K562 (cell line): ENCODE measurements around the gene TBX1. TPM values are rescaled to one million over a fixed set of nuclear protein-coding genes. Genes with fewer than 3 reads are reported as not detected.

ENCODE experiments used
- CHD1 ChIP-seq: fragments of 200-600 bp; sonication (generic); IDR thresholded peaks from one replicate; pipeline ENCODE4 v1.6.1; 2012; ENCODE audit warnings: mild to moderate bottlenecking, moderate library complexity, low read length, inconsistent platforms
- CREB1 ChIP-seq, 2 experiments: sonication (generic) in 1 of 2; formaldehyde crosslinking in 1 of 2; IDR thresholded peaks; 2 replicates each; pipeline versions ENCODE4 v1.6.1 to v1.8.0; 2012 to 2022; ENCODE audit warnings: inconsistent platforms in 1 of 2, mild to moderate bottlenecking in 1 of 2, missing genetic modification reagents in 1 of 2, moderate library complexity in 1 of 2
- HEY1 ChIP-seq: fragments of 250-450 bp; sonication (Bioruptor Pico); IDR thresholded peaks from 2 replicates; pipeline ENCODE4 v1.5.0; 2020; ENCODE audit warnings: mild to moderate bottlenecking, moderate library complexity, borderline replicate concordance
- ZNF253 ChIP-seq: fragments of 250-450 bp; sonication (Bioruptor Pico); conservative IDR thresholded peaks from 2 replicates; pipeline ENCODE4 v1.6.1; 2021; ENCODE audit warnings: mild to moderate bottlenecking
- polyA plus RNA-seq, 8 experiments: library from polyadenylated mRNA; depleted of rRNA in 4 of 8; stranded (reverse) in 5 of 8; unstranded in 3 of 8; fragments of >200 nt; fragmentation: Nextera tagmentation in 2 of 8; fragmentation: Illumina TruSeq in 1 of 8; extraction: Ambion mirVana in 2 of 8; extraction: Trizol in 1 of 8; gene quantifications; 2 replicates each; pipeline versions ENCODE4 v1.2.1 to v1.2.3, GENCODE V29; 2011 to 2014; ENCODE audit warnings: inconsistent platforms in 1 of 8, missing spikeins in 1 of 8
- total RNA-seq, 7 experiments: library from RNA; depleted of rRNA in 6 of 7; stranded (reverse); fragments of >200 nt in 6 of 7; fragmentation: Illumina TruSeq in 2 of 7; extraction: Trizol in 2 of 7; gene quantifications; 2 replicates each; pipeline versions ENCODE4 v1.2.1 to v1.2.3, GENCODE V29; 2011 to 2021; ENCODE audit warnings: low replicate concordance in 1 of 7
- TF ChIP-seq, protein P1 (sequence below): fragments of 150-350 bp; IDR thresholded peaks from 2 replicates; pipeline ENCODE4 v1.6.1; 2014; ENCODE audit warnings: low read depth, mild to moderate bottlenecking, low read length, borderline replicate concordance
- TF ChIP-seq, protein P2 (sequence below): fragments of 450-650 bp; IDR thresholded peaks from 2 replicates; pipeline ENCODE4 v1.6.1; 2017; ENCODE audit warnings: antibody characterized with exemption, mild to moderate bottlenecking
- TF ChIP-seq, protein P3 (sequence below): sonication (generic); formaldehyde crosslinking; IDR thresholded peaks from 2 replicates; pipeline ENCODE4 v1.8.0; 2022; ENCODE audit warnings: missing genetic modification reagents, mild to moderate bottlenecking, moderate library complexity, borderline replicate concordance
- TF ChIP-seq, protein P4 (sequence below): fragments of 250-450 bp; sonication (Bioruptor Pico); IDR thresholded peaks from 2 replicates; pipeline ENCODE4 v1.8.0; 2021; ENCODE audit warnings: moderate library complexity, mild to moderate bottlenecking, inconsistent platforms

Gene TBX1
- total and polyA plus RNA-seq, 9 of the 15 experiments (the other 6 are each of a cell fraction or from before 2014, with no cell fraction given), result 0.07 to 35.0 (median 3.9) TPM

DNA sequence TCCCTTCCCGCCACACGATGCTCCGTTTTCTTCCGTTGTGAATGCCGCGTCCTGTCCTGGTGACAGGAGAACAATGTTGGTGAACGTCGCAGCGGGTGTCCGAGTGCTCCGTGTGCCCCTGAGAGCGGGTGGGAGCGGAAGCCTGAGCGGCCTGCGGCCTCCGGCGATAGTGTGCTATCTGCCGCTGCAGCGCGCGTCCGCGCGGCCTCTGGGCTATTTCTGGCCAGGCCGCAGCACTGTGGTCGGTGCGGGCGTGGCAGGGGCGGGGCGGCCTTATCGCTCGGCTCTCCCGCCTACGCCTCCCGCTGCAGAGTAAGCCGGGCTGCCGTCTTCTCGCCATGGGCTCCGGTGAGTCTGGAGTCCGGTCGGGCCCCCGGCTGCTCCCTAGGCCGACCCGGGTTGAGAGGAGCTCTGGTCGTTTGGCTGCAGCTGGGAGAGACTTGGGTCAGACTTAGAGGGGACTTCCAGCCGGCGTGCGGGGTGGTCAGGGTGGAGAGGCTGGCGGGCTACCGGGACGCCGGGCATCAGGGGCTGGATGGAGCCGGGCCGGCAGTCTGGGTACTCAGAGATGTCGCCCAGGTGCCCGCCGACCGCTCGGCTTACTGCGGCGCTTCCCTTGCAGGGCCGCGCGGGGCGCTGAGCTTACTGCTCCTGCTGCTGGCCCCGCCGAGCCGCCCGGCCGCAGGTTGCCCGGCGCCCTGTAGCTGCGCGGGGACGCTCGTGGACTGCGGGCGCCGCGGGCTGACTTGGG is 37.2 kb upstream of the TBX1 start, which contains the start of gene GP1BB (continued):
- TF ChIP-seq, protein P1, sequence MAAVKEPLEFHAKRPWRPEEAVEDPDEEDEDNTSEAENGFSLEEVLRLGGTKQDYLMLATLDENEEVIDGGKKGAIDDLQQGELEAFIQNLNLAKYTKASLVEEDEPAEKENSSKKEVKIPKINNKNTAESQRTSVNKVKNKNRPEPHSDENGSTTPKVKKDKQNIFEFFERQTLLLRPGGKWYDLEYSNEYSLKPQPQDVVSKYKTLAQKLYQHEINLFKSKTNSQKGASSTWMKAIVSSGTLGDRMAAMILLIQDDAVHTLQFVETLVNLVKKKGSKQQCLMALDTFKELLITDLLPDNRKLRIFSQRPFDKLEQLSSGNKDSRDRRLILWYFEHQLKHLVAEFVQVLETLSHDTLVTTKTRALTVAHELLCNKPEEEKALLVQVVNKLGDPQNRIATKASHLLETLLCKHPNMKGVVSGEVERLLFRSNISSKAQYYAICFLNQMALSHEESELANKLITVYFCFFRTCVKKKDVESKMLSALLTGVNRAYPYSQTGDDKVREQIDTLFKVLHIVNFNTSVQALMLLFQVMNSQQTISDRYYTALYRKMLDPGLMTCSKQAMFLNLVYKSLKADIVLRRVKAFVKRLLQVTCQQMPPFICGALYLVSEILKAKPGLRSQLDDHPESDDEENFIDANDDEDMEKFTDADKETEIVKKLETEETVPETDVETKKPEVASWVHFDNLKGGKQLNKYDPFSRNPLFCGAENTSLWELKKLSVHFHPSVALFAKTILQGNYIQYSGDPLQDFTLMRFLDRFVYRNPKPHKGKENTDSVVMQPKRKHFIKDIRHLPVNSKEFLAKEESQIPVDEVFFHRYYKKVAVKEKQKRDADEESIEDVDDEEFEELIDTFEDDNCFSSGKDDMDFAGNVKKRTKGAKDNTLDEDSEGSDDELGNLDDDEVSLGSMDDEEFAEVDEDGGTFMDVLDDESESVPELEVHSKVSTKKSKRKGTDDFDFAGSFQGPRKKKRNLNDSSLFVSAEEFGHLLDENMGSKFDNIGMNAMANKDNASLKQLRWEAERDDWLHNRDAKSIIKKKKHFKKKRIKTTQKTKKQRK, result 0 out of 2 replicates have a peak, but pooled peaks have one; percentile 9
- TF ChIP-seq, protein P2, sequence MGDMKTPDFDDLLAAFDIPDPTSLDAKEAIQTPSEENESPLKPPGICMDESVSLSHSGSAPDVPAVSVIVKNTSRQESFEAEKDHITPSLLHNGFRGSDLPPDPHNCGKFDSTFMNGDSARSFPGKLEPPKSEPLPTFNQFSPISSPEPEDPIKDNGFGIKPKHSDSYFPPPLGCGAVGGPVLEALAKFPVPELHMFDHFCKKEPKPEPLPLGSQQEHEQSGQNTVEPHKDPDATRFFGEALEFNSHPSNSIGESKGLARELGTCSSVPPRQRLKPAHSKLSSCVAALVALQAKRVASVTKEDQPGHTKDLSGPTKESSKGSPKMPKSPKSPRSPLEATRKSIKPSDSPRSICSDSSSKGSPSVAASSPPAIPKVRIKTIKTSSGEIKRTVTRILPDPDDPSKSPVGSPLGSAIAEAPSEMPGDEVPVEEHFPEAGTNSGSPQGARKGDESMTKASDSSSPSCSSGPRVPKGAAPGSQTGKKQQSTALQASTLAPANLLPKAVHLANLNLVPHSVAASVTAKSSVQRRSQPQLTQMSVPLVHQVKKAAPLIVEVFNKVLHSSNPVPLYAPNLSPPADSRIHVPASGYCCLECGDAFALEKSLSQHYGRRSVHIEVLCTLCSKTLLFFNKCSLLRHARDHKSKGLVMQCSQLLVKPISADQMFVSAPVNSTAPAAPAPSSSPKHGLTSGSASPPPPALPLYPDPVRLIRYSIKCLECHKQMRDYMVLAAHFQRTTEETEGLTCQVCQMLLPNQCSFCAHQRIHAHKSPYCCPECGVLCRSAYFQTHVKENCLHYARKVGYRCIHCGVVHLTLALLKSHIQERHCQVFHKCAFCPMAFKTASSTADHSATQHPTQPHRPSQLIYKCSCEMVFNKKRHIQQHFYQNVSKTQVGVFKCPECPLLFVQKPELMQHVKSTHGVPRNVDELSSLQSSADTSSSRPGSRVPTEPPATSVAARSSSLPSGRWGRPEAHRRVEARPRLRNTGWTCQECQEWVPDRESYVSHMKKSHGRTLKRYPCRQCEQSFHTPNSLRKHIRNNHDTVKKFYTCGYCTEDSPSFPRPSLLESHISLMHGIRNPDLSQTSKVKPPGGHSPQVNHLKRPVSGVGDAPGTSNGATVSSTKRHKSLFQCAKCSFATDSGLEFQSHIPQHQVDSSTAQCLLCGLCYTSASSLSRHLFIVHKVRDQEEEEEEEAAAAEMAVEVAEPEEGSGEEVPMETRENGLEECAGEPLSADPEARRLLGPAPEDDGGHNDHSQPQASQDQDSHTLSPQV, result no peak
- TF ChIP-seq ZNF253 (CRISPR knock-in tag), result no peak; the same call in 1 of the 2 replicates
- TF ChIP-seq CHD1, result no peak
- TF ChIP-seq, protein P3, sequence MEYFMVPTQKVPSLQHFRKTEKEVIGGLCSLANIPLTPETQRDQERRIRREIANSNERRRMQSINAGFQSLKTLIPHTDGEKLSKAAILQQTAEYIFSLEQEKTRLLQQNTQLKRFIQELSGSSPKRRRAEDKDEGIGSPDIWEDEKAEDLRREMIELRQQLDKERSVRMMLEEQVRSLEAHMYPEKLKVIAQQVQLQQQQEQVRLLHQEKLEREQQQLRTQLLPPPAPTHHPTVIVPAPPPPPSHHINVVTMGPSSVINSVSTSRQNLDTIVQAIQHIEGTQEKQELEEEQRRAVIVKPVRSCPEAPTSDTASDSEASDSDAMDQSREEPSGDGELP, result no peak
- TF ChIP-seq CREB1 (IDR thresholded peaks at IDR 0.05), result no peak
- no peak for TF ChIP-seq CREB1 (CRISPR knock-in tag; IDR thresholded peaks at IDR 0.05)
- TF ChIP-seq, protein P4, sequence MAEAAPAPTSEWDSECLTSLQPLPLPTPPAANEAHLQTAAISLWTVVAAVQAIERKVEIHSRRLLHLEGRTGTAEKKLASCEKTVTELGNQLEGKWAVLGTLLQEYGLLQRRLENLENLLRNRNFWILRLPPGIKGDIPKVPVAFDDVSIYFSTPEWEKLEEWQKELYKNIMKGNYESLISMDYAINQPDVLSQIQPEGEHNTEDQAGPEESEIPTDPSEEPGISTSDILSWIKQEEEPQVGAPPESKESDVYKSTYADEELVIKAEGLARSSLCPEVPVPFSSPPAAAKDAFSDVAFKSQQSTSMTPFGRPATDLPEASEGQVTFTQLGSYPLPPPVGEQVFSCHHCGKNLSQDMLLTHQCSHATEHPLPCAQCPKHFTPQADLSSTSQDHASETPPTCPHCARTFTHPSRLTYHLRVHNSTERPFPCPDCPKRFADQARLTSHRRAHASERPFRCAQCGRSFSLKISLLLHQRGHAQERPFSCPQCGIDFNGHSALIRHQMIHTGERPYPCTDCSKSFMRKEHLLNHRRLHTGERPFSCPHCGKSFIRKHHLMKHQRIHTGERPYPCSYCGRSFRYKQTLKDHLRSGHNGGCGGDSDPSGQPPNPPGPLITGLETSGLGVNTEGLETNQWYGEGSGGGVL (CRISPR knock-in tag), result no peak
- TF ChIP-seq HEY1, result no peak
